Measurements from ENCODE around the gene FOSL2. TPM values are rescaled to one million over a fixed set of nuclear protein-coding genes. Genes with fewer than 3 reads are reported as not detected.

Gene FOSL2
- total and polyA plus RNA-seq, 2 experiments from 2014 or later, result 0.60 to 4.3 TPM

- Mint-ChIP-seq H3K27me3 (ENCODE audit: insufficient read depth, low read depth, poor library complexity) (peaks cover 5% of the 10 kb centered on the region), H3K9me3 (no peaks in the 10 kb centered on the region), H3K36me3 (ENCODE audit: low read depth) (peaks cover 8% of the 10 kb centered on the region; the same call in 2 of the 3 replicates), H3K27ac (peak overlapping the region; percentile 74; the same call in 1 of the 2 replicates), H3K4me1 (peaks cover 10% of the 10 kb centered on the region), H3K4me3 (no peak overlapping the region)
- H3K4me1 ChIP-seq (ENCODE audit: insufficient read depth), result 0 out of 2 replicates have a peak, but pooled peaks cover 3% of the 10 kb centered on the region
- H3F3A ChIP-seq (replicated peaks; ENCODE audit: low read depth), result no peaks in the 10 kb centered on the region
- H3K4me3 ChIP-seq, result no peak overlapping the region
- TF ChIP-seq, protein P1, sequence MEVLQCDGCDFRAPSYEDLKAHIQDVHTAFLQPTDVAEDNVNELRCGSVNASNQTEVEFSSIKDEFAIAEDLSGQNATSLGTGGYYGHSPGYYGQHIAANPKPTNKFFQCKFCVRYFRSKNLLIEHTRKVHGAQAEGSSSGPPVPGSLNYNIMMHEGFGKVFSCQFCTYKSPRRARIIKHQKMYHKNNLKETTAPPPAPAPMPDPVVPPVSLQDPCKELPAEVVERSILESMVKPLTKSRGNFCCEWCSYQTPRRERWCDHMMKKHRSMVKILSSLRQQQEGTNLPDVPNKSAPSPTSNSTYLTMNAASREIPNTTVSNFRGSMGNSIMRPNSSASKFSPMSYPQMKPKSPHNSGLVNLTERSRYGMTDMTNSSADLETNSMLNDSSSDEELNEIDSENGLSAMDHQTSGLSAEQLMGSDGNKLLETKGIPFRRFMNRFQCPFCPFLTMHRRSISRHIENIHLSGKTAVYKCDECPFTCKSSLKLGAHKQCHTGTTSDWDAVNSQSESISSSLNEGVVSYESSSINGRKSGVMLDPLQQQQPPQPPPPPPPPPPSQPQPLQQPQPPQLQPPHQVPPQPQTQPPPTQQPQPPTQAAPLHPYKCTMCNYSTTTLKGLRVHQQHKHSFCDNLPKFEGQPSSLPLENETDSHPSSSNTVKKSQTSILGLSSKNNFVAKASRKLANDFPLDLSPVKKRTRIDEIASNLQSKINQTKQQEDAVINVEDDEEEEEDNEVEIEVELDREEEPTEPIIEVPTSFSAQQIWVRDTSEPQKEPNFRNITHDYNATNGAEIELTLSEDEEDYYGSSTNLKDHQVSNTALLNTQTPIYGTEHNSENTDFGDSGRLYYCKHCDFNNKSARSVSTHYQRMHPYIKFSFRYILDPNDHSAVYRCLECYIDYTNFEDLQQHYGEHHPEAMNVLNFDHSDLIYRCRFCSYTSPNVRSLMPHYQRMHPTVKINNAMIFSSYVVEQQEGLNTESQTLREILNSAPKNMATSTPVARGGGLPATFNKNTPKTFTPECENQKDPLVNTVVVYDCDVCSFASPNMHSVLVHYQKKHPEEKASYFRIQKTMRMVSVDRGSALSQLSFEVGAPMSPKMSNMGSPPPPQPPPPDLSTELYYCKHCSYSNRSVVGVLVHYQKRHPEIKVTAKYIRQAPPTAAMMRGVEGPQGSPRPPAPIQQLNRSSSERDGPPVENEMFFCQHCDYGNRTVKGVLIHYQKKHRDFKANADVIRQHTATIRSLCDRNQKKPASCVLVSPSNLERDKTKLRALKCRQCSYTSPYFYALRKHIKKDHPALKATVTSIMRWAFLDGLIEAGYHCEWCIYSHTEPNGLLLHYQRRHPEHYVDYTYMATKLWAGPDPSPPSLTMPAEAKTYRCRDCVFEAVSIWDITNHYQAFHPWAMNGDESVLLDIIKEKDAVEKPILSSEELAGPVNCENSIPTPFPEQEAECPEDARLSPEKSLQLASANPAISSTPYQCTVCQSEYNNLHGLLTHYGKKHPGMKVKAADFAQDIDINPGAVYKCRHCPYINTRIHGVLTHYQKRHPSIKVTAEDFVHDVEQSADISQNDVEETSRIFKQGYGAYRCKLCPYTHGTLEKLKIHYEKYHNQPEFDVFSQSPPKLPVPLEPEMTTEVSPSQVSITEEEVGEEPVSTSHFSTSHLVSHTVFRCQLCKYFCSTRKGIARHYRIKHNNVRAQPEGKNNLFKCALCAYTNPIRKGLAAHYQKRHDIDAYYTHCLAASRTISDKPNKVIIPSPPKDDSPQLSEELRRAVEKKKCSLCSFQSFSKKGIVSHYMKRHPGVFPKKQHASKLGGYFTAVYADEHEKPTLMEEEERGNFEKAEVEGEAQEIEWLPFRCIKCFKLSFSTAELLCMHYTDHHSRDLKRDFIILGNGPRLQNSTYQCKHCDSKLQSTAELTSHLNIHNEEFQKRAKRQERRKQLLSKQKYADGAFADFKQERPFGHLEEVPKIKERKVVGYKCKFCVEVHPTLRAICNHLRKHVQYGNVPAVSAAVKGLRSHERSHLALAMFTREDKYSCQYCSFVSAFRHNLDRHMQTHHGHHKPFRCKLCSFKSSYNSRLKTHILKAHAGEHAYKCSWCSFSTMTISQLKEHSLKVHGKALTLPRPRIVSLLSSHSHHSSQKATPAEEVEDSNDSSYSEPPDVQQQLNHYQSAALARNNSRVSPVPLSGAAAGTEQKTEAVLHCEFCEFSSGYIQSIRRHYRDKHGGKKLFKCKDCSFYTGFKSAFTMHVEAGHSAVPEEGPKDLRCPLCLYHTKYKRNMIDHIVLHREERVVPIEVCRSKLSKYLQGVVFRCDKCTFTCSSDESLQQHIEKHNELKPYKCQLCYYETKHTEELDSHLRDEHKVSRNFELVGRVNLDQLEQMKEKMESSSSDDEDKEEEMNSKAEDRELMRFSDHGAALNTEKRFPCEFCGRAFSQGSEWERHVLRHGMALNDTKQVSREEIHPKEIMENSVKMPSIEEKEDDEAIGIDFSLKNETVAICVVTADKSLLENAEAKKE (CRISPR knock-in tag; IDR thresholded peaks at IDR 0.05), result no peak
- no peak for TF ChIP-seq REST (IDR thresholded peaks at IDR 0.05; ENCODE audit: unreplicated experiment)
- TF ChIP-seq ZNF114 (CRISPR knock-in tag; IDR thresholded peaks at IDR 0.05), result no peak
- TF ChIP-seq, protein P2, sequence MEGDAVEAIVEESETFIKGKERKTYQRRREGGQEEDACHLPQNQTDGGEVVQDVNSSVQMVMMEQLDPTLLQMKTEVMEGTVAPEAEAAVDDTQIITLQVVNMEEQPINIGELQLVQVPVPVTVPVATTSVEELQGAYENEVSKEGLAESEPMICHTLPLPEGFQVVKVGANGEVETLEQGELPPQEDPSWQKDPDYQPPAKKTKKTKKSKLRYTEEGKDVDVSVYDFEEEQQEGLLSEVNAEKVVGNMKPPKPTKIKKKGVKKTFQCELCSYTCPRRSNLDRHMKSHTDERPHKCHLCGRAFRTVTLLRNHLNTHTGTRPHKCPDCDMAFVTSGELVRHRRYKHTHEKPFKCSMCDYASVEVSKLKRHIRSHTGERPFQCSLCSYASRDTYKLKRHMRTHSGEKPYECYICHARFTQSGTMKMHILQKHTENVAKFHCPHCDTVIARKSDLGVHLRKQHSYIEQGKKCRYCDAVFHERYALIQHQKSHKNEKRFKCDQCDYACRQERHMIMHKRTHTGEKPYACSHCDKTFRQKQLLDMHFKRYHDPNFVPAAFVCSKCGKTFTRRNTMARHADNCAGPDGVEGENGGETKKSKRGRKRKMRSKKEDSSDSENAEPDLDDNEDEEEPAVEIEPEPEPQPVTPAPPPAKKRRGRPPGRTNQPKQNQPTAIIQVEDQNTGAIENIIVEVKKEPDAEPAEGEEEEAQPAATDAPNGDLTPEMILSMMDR (conservative IDR thresholded peaks at IDR 0.05; ENCODE audit: low read depth in 2 of 2), result no peak
- TF ChIP-seq EZH2 (IDR thresholded peaks at IDR 0.05; ENCODE audit: low read depth, unreplicated experiment), result no peak
- no peak for TF ChIP-seq CREB1 (CRISPR knock-in tag; IDR thresholded peaks at IDR 0.05; ENCODE audit: low read depth)
- TF ChIP-seq STAT1 (IDR thresholded peaks at IDR 0.05; ENCODE audit: unreplicated experiment), result no peak
- TF ChIP-seq, protein P3, sequence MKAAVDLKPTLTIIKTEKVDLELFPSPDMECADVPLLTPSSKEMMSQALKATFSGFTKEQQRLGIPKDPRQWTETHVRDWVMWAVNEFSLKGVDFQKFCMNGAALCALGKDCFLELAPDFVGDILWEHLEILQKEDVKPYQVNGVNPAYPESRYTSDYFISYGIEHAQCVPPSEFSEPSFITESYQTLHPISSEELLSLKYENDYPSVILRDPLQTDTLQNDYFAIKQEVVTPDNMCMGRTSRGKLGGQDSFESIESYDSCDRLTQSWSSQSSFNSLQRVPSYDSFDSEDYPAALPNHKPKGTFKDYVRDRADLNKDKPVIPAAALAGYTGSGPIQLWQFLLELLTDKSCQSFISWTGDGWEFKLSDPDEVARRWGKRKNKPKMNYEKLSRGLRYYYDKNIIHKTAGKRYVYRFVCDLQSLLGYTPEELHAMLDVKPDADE (IDR thresholded peaks at IDR 0.05), result no peak
- TF ChIP-seq EZH2phosphoT487 (IDR thresholded peaks at IDR 0.05; ENCODE audit: unreplicated experiment), result no peak
- TF ChIP-seq ZNF331 (CRISPR knock-in tag; IDR thresholded peaks at IDR 0.05; ENCODE audit: low read depth), result no peak
- no peak for TF ChIP-seq NANOG (IDR thresholded peaks at IDR 0.05; ENCODE audit: borderline replicate concordance)
- no peak for TF ChIP-seq JUNB (IDR thresholded peaks at IDR 0.05; ENCODE audit: unreplicated experiment)
- TF ChIP-seq POLR2AphosphoS5 (IDR thresholded peaks at IDR 0.05; ENCODE audit: low read depth), result no peak
- no peaks in the 10 kb centered on the region for H4K20me1 ChIP-seq (replicated peaks; ENCODE audit: insufficient read depth)
- DNase-seq (ENCODE audit: low spot score), result no peak
- H2AFZ ChIP-seq, result no peak overlapping the region
- H3K79me2 ChIP-seq (replicated peaks; ENCODE audit: insufficient read depth), result no peaks in the 10 kb centered on the region
- H3K4me2 ChIP-seq, result no peak overlapping the region
- no peak overlapping the region for H3K27ac ChIP-seq (ENCODE audit: low read depth)
- no peaks in the 10 kb centered on the region for H3K27me3 ChIP-seq (ENCODE audit: insufficient read depth)
- ATAC-seq, result no peak
- no peaks in the 10 kb centered on the region for H3K9me2 ChIP-seq (ENCODE audit: insufficient read depth)
- no peaks in the 10 kb centered on the region for H3K36me3 ChIP-seq (ENCODE audit: insufficient read depth)
Observed at GRCh38 chr2:28408764-28409599, 16.3 kb downstream of the FOSL2 start.
